Middle frontal gyrus (tissue), 1 donor: Measurements from ENCODE around the gene DAGLA.
"Not testable (repeated sequence)": the region's sequence is repeated elsewhere in the genome, so short reads cannot be mapped to it uniquely, and the experiment has no call there.

Experiments used
- DNase-seq: peaks from one replicate; pipeline ENCODE4 v3.0.0-alpha.2; 2015; ENCODE audit warnings: low spot score; ENCODE audit errors: extremely low spot score

Gene DAGLA

GRCh38 chr11:61666684-61667297, 13.4 kb upstream of the DAGLA start:
- no peak for DNase-seq

- no peak for DNase-seq
Observed at GRCh38 chr11:61667684-61668305, 12.4 kb upstream of the DAGLA start.

- no peak for DNase-seq
Observed at GRCh38 chr11:61669417-61669816, 10.8 kb upstream of the DAGLA start.

GRCh38 chr11:61670626-61671025, 9.6 kb upstream of the DAGLA start:
- no peak for DNase-seq

GRCh38 chr11:61671527-61671926, 8.7 kb upstream of the DAGLA start:
- DNase-seq: no peak

GRCh38 chr11:61673946-61674467, 6.2 kb upstream of the DAGLA start:
- not testable (repeated sequence) for DNase-seq

- DNase-seq: no peak
Observed at GRCh38 chr11:61675826-61676225, 4.4 kb upstream of the DAGLA start.

- DNase-seq: no peak
Observed at GRCh38 chr11:61679296-61679695, 895 bp upstream of the DAGLA start.

- DNase-seq: no peak
Observed at GRCh38 chr11:61680622-61681221, 531 bp downstream of the DAGLA start.

GRCh38 chr11:61682093-61682732, 2.0 kb downstream of the DAGLA start:
- DNase-seq: no peak

GRCh38 chr11:61682906-61683675, 2.9 kb downstream of the DAGLA start:
- DNase-seq: no peak

- DNase-seq: no peak
Observed at GRCh38 chr11:61683961-61684869, 4.0 kb downstream of the DAGLA start.

- no peak for DNase-seq
Observed at GRCh38 chr11:61684870-61685616, 4.9 kb downstream of the DAGLA start.

- DNase-seq: no peak
Observed at GRCh38 chr11:61685617-61685967, 5.4 kb downstream of the DAGLA start.

- DNase-seq: no peak
Observed at GRCh38 chr11:61686066-61686465, 5.9 kb downstream of the DAGLA start.

GRCh38 chr11:61686469-61686868, 6.3 kb downstream of the DAGLA start:
- DNase-seq: no peak

GRCh38 chr11:61687420-61687819, 7.2 kb downstream of the DAGLA start:
- DNase-seq: no peak

GRCh38 chr11:61688365-61689163, 8.4 kb downstream of the DAGLA start:
- no peak for DNase-seq

GRCh38 chr11:61689164-61689496, 8.9 kb downstream of the DAGLA start:
- DNase-seq: no peak
